Caco-2 (cell line): ENCODE results near the gene PIP5KL1. TPM values are rescaled to one million over a fixed set of nuclear protein-coding genes. Genes with fewer than 3 reads are reported as not detected.

Experiments used
- BruUV-seq: library from RNA; stranded (reverse); fragments of 400-500 nt; replicated peaks from 2 replicates; lab custom pipeline; 2021; lab: Mats Ljungman, UMichigan
- CTCF ChIA-PET: fragments of 300-600 bp; sonication (Branson Sonifier 250); formaldehyde crosslinking; loops from one replicate; lab custom pipeline; 2022; ENCODE audit warnings: antibody characterized with exemption; lab: Charles Lee
- POLR2A ChIA-PET: fragments of 300-600 bp; sonication (Branson Sonifier 250); formaldehyde crosslinking; loops from one replicate; lab custom pipeline; 2022; ENCODE audit warnings: antibody characterized with exemption; lab: Charles Lee
- DNase-seq, 2 experiments: peaks; one replicate each; pipeline versions ENCODE4 v3.0.0 to v3.0.0-alpha.2; 2020 to 2022
- H3K27me3 ChIP-seq: replicated peaks from 2 replicates; pipeline ENCODE4 v1.6.0; 2011; ENCODE audit warnings: low read length; ENCODE audit not compliant: control insufficient read depth, insufficient read depth
- H3K36me3 ChIP-seq: 2 replicates; pipeline ENCODE4 v1.5.1; 2011; ENCODE audit warnings: low read length; ENCODE audit not compliant: control insufficient read depth, insufficient read depth
- H3K4me1 ChIP-seq: fragments of 250-450 bp; sonication (Bioruptor Pico); 2 replicates; pipeline ENCODE4 v1.5.1; 2020; ENCODE audit warnings: mild to moderate bottlenecking
- H3K4me3 ChIP-seq: 2 replicates; pipeline ENCODE4 v1.5.1; 2011; ENCODE audit warnings: low read depth, mild to moderate bottlenecking, control low read depth, low read length
- H3K9me3 ChIP-seq: fragments of 250-450 bp; sonication (Bioruptor Pico); 2 replicates; pipeline ENCODE4 v1.5.1; 2020; ENCODE audit warnings: mild to moderate bottlenecking, moderate library complexity
- H3K27ac Mint-ChIP-seq: one replicate; pipeline ENCODE4 v1.8.0; 2022; ENCODE audit warnings: mixed read lengths; ENCODE audit not compliant: unreplicated experiment
- H3K27me3 Mint-ChIP-seq: one replicate; pipeline ENCODE4 v1.8.0; 2022; ENCODE audit warnings: mixed read lengths; ENCODE audit not compliant: insufficient read depth, unreplicated experiment
- H3K36me3 Mint-ChIP-seq: one replicate; pipeline ENCODE4 v1.8.0; 2022; ENCODE audit warnings: mild to moderate bottlenecking, mixed read lengths; ENCODE audit not compliant: insufficient read depth, unreplicated experiment
- H3K4me1 Mint-ChIP-seq: one replicate; pipeline ENCODE4 v1.8.0; 2022; ENCODE audit warnings: low read depth, mixed read lengths; ENCODE audit not compliant: unreplicated experiment
- H3K4me3 Mint-ChIP-seq: one replicate; pipeline ENCODE4 v1.8.0; 2022; ENCODE audit warnings: mild to moderate bottlenecking, moderate library complexity, mixed read lengths; ENCODE audit not compliant: unreplicated experiment
- H3K9me3 Mint-ChIP-seq: one replicate; pipeline ENCODE4 v1.8.0; 2022; ENCODE audit warnings: mixed read lengths; ENCODE audit not compliant: unreplicated experiment
- CTCF ChIP-seq, 2 experiments: fragments of 200-600 bp in 1 of 2; IDR thresholded peaks; 1 replicate in 1 of 2; 2 replicates in 1 of 2; pipeline versions ENCODE4 v1.5.1 to v1.8.0; 2011 to 2022; ENCODE audit warnings: antibody characterized with exemption in 1 of 2, control low read depth in 1 of 2, inconsistent platforms in 1 of 2, low read depth in 1 of 2, low read length in 1 of 2, mild to moderate bottlenecking in 1 of 2, moderate library complexity in 1 of 2; ENCODE audit not compliant: insufficient read depth in 1 of 2, severe bottlenecking in 1 of 2, unreplicated experiment in 1 of 2
- intact Hi-C: fragments of 100-400 bp; cut with micrococcal nuclease; formaldehyde crosslinking; loops from one replicate; pipeline ENCODE4 v1.10.0; 2022; ENCODE audit not compliant: unreplicated experiment
- total RNA-seq: library from RNA; stranded (reverse); gene quantifications from 2 replicates; pipeline ENCODE4 v1.2.3, GENCODE V29; 2022

PIP5KL1 gene
- total RNA-seq, 1 experiment from 2014 or later = 2.3 TPM

- Mint-ChIP-seq H3K4me3 (no peak overlapping the region), H3K36me3 (peaks cover 29% of the 10 kb centered on the region), H3K27me3 (no peaks in the 10 kb centered on the region), H3K27ac (no peak overlapping the region), H3K4me1 (peaks cover 12% of the 10 kb centered on the region), H3K9me3 (no peaks in the 10 kb centered on the region)
- Histone ChIP-seq H3K36me3 (no peaks in the 10 kb centered on the region), H3K4me3 (no peak overlapping the region), H3K27me3 (no peaks in the 10 kb centered on the region), H3K9me3 (peaks cover 6% of the 10 kb centered on the region), H3K4me1 (peaks cover 14% of the 10 kb centered on the region)
- TF ChIP-seq CTCF (IDR thresholded peaks at IDR 0.05; ENCODE audit: insufficient read depth in 1 of 2, low read depth in 1 of 2, low read length in 1 of 2, severe bottlenecking in 1 of 2, unreplicated experiment in 1 of 2) = no peak
- no peak for DNase-seq
- intact Hi-C loops = no loop called here
- ChIA-PET POLR2A (no interaction called here), CTCF (no interaction called here)
- BruUV-seq = no TSS peak
Measured at GRCh38 chr9:127961613-127962155, 31.1 kb upstream of the PIP5KL1 start.

- CTCF ChIA-PET = interaction anchor here (1.0 kb wide), 1 partner anchor 18 kb away, joined by 4 read pairs; no protein-coding TSS in a partner anchor
Measured at GRCh38 chr9:127961155-127961490, 30.5 kb upstream of the PIP5KL1 start.

GRCh38 chr9:127960410-127961154, 30.0 kb upstream of the PIP5KL1 start:
- H3K4me3 Mint-ChIP-seq = no peak overlapping the region
- Histone ChIP-seq H3K4me1 (peaks cover 16% of the 10 kb centered on the region), H3K36me3 (no peaks in the 10 kb centered on the region), H3K27me3 (no peaks in the 10 kb centered on the region), H3K9me3 (peaks cover 6% of the 10 kb centered on the region), H3K4me3 (no peak overlapping the region)
- no peak for DNase-seq
- H3K9me3 Mint-ChIP-seq = no peaks in the 10 kb centered on the region
- no TSS peak for BruUV-seq
- intact Hi-C loops = no loop called here
- ChIA-PET POLR2A (interaction anchor here (0.5 kb wide), 1 partner anchor 20 kb away, joined by 7 read pairs; no protein-coding TSS in a partner anchor), CTCF (interaction anchor here (0.6 to 1.0 kb wide), 2 partner anchors 17 to 18 kb away, joined by 3 to 4 read pairs; no protein-coding TSS in a partner anchor)
- TF ChIP-seq CTCF (IDR thresholded peaks at IDR 0.05; ENCODE audit: insufficient read depth in 1 of 2, low read depth in 1 of 2, low read length in 1 of 2, severe bottlenecking in 1 of 2, unreplicated experiment in 1 of 2) = no peak
- H3K36me3 Mint-ChIP-seq = peaks cover 28% of the 10 kb centered on the region
- no peaks in the 10 kb centered on the region for H3K27me3 Mint-ChIP-seq
- peaks cover 17% of the 10 kb centered on the region for H3K4me1 Mint-ChIP-seq
- peak overlapping the region; percentile 1 for H3K27ac Mint-ChIP-seq

More at GRCh38 chr9:127961155-127961490, 30.5 kb upstream of the PIP5KL1 start:
- no peaks in the 10 kb centered on the region for H3K36me3 ChIP-seq
- no TSS peak for BruUV-seq
- intact Hi-C loops = no loop called here
- no peak for DNase-seq
- H3K4me3 ChIP-seq = no peak overlapping the region
- H3K9me3 ChIP-seq = peaks cover 6% of the 10 kb centered on the region
- H3K4me1 Mint-ChIP-seq = peaks cover 13% of the 10 kb centered on the region
- no peaks in the 10 kb centered on the region for H3K27me3 Mint-ChIP-seq
- POLR2A ChIA-PET = no interaction called here
- no peak overlapping the region for H3K4me3 Mint-ChIP-seq
- H3K27me3 ChIP-seq = no peaks in the 10 kb centered on the region
- H3K36me3 Mint-ChIP-seq = peaks cover 29% of the 10 kb centered on the region
- no peaks in the 10 kb centered on the region for H3K9me3 Mint-ChIP-seq
- no peak for TF ChIP-seq CTCF (IDR thresholded peaks at IDR 0.05; ENCODE audit: insufficient read depth in 1 of 2, low read depth in 1 of 2, low read length in 1 of 2, severe bottlenecking in 1 of 2, unreplicated experiment in 1 of 2)
- H3K27ac Mint-ChIP-seq = no peak overlapping the region
- peaks cover 15% of the 10 kb centered on the region for H3K4me1 ChIP-seq
